HG03521 (cell line): ENCODE results near the gene SLC35E1.

Experiments
- ATAC-seq: cut with Tn5 transposase; IDR thresholded peaks from one replicate; pipeline ENCODE4 v1.9.1; 2021; ENCODE audit warnings: mild to moderate bottlenecking, moderate library complexity; ENCODE audit not compliant: unreplicated experiment

The SLC35E1 gene

GRCh38 chr19:16504271-16504670, 67.9 kb downstream of the SLC35E1 start:
- ATAC-seq = no peak
